ENCODE results near the gene RAD18. TPM values are rescaled to one million over a fixed set of nuclear protein-coding genes. Genes with fewer than 3 reads are reported as not detected.

The RAD18 gene
- total and polyA plus RNA-seq, 11 donors = 0.76 to 6.1 (median 2.5) TPM

DNA sequence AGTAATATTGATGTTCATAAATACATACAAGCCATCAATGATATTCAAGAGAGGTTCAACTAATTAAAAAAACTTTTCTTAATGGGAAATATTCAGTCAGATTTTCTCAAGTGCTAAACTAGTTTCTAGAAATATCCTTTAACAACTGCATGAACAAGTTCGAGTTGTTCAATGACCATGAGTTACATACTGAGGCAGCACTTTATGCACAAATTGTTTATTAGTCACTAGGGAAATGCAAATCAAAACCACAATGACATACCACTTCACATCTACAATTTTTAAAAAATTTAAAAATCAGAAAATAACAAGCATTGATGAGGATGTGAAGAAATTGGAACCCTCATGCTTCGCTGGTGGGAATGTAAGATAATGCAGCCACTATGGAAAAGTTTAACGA is 62.4 kb downstream of the RAD18 start:
- Histone ChIP-seq H3K36me3 (peaks cover 0 to 14% (median 0%) of the 10 kb centered on the region in 9 donors), H3K4me3 (no peak overlapping the region), H3K27ac (no peak overlapping the region), H3K27me3 (no peaks in the 10 kb centered on the region), H3K4me1 (peaks cover 0 to 5% (median 0%) of the 10 kb centered on the region in 12 donors), H3K9me3 (no peaks in the 10 kb centered on the region)
- DNase-seq = no peak
- intact Hi-C loops (cut with DNase I) = no loop called here
- TF ChIP-seq POLR2A (IDR thresholded peaks at IDR 0.05) = no peak
- TF ChIP-seq, protein P1, sequence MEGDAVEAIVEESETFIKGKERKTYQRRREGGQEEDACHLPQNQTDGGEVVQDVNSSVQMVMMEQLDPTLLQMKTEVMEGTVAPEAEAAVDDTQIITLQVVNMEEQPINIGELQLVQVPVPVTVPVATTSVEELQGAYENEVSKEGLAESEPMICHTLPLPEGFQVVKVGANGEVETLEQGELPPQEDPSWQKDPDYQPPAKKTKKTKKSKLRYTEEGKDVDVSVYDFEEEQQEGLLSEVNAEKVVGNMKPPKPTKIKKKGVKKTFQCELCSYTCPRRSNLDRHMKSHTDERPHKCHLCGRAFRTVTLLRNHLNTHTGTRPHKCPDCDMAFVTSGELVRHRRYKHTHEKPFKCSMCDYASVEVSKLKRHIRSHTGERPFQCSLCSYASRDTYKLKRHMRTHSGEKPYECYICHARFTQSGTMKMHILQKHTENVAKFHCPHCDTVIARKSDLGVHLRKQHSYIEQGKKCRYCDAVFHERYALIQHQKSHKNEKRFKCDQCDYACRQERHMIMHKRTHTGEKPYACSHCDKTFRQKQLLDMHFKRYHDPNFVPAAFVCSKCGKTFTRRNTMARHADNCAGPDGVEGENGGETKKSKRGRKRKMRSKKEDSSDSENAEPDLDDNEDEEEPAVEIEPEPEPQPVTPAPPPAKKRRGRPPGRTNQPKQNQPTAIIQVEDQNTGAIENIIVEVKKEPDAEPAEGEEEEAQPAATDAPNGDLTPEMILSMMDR (IDR thresholded peaks at IDR 0.05) = no peak
- ATAC-seq = no peak
- 87 to 93% (median 92%) methylated on average over 3 of the region's 3 CpGs for WGBS, 4 donors

DNA sequence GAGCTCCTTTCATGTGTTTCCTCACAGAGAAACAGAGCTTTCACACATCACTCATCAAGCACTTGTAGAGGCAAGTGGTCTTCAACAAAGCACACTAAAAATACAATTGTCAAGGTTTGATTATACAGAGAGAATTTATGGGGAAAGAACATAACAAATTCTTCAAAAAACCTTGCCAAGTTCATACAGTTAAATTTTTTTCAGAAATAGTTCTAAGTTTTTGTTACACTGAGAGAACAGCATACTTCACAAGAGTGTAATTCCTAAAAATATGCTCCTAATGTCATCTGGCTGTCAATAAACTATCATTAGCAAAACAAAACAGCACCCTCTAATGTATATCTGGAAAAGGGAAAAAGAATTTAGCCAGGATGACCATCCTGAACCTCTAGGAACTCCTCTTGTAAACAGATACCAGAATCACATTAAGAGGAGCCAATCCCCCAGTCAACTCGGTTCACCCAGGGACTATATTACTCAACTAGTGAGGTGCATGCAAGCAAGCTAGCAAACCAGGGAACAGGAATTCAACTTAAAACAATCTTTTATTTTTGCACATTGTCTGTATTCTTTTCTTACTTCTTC is 63.3 kb downstream of the RAD18 start:
- Histone ChIP-seq H3K27me3 (no peaks in the 10 kb centered on the region), H3K36me3 (peaks cover 0 to 14% (median 0%) of the 10 kb centered on the region in 9 donors), H3K4me3 (no peak overlapping the region), H3K4me1 (peaks cover 0 to 5% (median 0%) of the 10 kb centered on the region in 12 donors), H3K9me3 (no peaks in the 10 kb centered on the region), H3K27ac (no peak overlapping the region)
- no peak for ATAC-seq
- intact Hi-C loops (cut with DNase I) = no loop called here
- no peak for DNase-seq
- 31 to 50% (median 47%) methylated on average over 1 of the region's 1 CpG for WGBS, 4 donors
- TF ChIP-seq, protein P1 (IDR thresholded peaks at IDR 0.05) = no peak
- TF ChIP-seq POLR2A (IDR thresholded peaks at IDR 0.05) = no peak

DNA sequence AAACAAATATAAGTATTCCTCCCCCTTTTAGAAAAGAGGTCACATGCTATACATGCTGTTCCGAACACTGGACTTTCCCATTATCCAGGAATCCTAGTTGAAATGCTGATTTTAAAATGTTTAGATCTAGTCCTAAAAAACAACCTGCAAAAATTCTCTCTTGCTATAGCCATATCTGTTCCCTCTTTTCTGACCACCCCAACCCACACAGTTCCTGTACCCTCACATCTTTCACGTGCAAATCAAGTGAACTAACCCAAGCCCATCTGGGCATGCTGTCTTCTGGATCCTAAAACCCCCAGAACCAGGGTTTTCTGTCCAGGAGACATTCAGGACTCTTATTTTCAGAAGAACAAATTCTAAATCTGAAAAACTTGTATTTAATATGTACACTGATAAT is 67.4 kb downstream of the RAD18 start:
- peaks cover 0 to 5% (median 0%) of the 10 kb centered on the region in 12 donors for H3K4me1 ChIP-seq
- DNase-seq (no peak), ATAC-seq (no peak)
- no peaks in the 10 kb centered on the region for H3K9me3 ChIP-seq
- intact Hi-C loops (cut with DNase I) = no loop called here
- WGBS, 4 donors = 76 to 87% (median 84%) methylated on average over 2 of the region's 2 CpGs
- H3K4me3 ChIP-seq = no peak overlapping the region
- no peaks in the 10 kb centered on the region for H3K27me3 ChIP-seq
- H3K27ac ChIP-seq = no peak overlapping the region
- peaks cover 0 to 14% (median 0%) of the 10 kb centered on the region in 9 donors for H3K36me3 ChIP-seq
- TF ChIP-seq POLR2A (IDR thresholded peaks at IDR 0.05) = no peak
- TF ChIP-seq, protein P1 (IDR thresholded peaks at IDR 0.05) = no peak

DNA sequence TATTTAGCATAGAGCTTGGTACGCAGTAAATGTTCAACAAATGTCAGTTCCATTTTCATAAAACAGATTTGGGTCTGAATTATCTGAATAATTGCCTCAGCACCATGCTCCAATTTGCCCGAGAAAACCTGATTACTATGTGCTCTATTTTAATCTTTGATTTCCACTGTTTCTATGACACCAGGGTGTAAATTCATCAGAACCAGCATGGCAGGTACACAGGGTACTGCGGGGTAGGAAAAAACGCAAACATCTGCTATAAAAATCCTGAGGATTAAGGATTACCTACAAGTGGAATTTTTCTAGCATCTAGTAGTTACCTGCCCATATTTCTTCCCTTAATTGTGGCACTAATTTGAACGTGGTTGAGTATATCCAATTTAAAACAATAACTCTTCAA is 70.3 kb downstream of the RAD18 start:
- 93 to 96% (median 94%) methylated on average over 5 of the region's 5 CpGs for WGBS, 4 donors
- intact Hi-C loops (cut with DNase I) = no loop called here
- no peak for TF ChIP-seq POLR2A (IDR thresholded peaks at IDR 0.05)
- TF ChIP-seq, protein P1 (IDR thresholded peaks at IDR 0.05) = no peak
- ATAC-seq = no peak
- H3K4me3 ChIP-seq = no peak overlapping the region
- no peak overlapping the region for H3K27ac ChIP-seq
- no peak for DNase-seq
- peaks cover 0 to 17% (median 0%) of the 10 kb centered on the region in 9 donors for H3K36me3 ChIP-seq
- no peaks in the 10 kb centered on the region for H3K27me3 ChIP-seq
- H3K4me1 ChIP-seq = no peaks in the 10 kb centered on the region
- H3K9me3 ChIP-seq = no peaks in the 10 kb centered on the region
